SK-N-MC (cell line): ENCODE results near the gene CFAP46.

ENCODE experiments used
- EZH2 ChIP-seq: fragments of 200-600 bp; sonication (generic); IDR thresholded peaks from one replicate; pipeline ENCODE4 v1.6.1; 2017; ENCODE audit warnings: antibody characterized with exemption
- POLR2AphosphoS5 ChIP-seq: IDR thresholded peaks from 2 replicates; pipeline ENCODE4 v1.6.1; 2012; ENCODE audit warnings: mild to moderate bottlenecking, low read depth, low read length, borderline replicate concordance

- no peak for TF ChIP-seq POLR2AphosphoS5
- no peak for TF ChIP-seq EZH2
These were observed 51.0 kb downstream of the CFAP46 start for GRCh38 chr10:132891368-132891767.
